Measurements from ENCODE around the gene IZUMO3.
"Not testable (repeated sequence)": the region's sequence is repeated elsewhere in the genome, so short reads cannot be mapped to it uniquely, and the experiment has no call there.

The IZUMO3 gene, protein sequence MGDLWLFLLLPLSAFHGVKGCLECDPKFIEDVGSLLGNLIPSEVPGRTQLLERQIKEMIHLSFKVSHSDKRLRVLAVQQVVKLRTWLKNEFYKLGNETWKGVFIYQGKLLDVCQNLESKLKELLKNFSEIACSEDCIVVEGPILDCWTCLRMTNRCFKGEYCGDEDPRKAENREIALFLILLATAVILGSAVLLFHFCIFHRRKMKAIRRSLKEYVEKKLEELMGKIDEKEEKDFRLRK

DNA sequence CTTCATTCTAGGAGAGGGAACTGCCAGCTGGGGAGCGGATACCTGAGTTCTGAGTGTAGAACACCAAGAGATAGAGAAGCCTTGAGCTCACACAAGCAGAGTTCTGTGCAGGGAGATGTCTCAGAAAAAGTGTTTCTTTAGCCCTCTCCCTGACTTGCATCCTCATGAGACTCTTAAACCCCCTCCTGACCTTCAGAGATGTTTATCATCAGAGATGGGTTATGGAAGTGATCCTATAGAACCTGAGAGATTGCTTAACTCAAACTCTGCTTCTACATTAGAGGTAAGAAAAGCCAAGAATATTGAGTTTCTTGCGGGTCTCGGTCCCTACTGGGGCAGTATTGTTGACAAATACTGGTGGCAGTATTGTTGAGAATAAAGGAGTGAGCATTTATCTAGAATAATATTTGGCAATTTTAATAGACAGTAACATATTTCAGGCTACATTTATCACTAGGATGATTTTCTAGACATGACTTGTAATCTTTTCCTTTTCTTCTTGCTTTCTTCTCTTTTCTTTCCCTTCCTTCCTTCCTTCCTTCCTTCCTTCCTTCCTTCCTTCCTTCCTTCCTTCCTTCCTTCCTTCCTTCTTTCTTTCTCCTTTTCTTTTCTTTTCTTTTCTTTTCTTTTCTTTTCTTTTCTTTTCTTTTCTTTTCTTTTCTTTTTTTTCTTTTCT is at the start of gene IZUMO3:
Gene IZUMO3 (minus strand): TSS at position 51 of the 676 bp plus-strand sequence. CDS start 248 bp downstream, outside the sequence.
- no peaks in the 10 kb centered on the region for H3K4me1 ChIP-seq (ENCODE audit: control insufficient read depth, insufficient read depth, low read length)
- H3K9ac ChIP-seq (ENCODE audit: low read depth, low read length), result no peak within 1 kb of the TSS
- no peaks in the 10 kb centered on the region for H3K9me3 ChIP-seq (ENCODE audit: control insufficient read depth, insufficient read depth, low read length)
- no peaks in the 10 kb centered on the region for H3K36me3 ChIP-seq (ENCODE audit: control insufficient read depth, insufficient read depth, low read length)
- H3K27ac ChIP-seq (ENCODE audit: low read depth, low read length), result no peak within 1 kb of the TSS
- no peak within 1 kb of the TSS for H3K4me3 ChIP-seq (ENCODE audit: low read depth, low read length)
- H3K27me3 ChIP-seq (ENCODE audit: control insufficient read depth, insufficient read depth, low read length), result no peaks in the 10 kb centered on the region

DNA sequence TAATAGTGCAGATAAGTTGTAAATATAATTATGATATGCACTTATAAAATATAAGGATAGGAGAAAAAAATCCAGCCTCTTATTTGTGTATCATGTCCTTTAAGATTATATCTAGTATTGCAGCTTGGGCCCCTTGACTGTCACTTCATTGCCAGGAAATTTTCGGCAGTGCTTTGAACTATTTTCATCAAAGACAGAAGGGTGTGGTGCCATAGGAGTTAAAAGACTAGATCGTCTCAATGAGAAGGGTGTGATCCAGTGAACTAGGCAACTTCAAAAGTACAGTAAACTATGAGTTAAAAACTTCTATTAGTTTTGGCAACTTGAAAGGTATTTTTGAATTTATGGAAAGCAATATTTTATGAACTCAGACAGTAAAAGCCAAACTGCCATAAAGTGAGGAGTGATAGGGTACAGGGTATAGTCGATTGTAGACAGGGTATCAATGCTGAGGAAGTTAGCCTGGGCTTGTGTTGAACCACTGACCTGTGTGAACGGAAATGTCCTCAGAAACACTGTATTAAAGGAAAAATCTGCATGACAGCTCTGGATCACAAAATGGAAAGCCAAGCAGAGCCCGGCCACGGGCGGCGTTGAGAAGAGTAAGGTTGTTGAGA is 48.6 kb upstream of the IZUMO3 start:
- H3K9me3 ChIP-seq (ENCODE audit: control insufficient read depth, insufficient read depth, low read length), result no peaks in the 10 kb centered on the region
- no peaks in the 10 kb centered on the region for H3K27me3 ChIP-seq (ENCODE audit: control insufficient read depth, insufficient read depth, low read length)
- H3K27ac ChIP-seq (ENCODE audit: low read depth, low read length), result no peak overlapping the region
- no peak overlapping the region for H3K4me3 ChIP-seq (ENCODE audit: low read depth, low read length)
- no peak overlapping the region for H3K9ac ChIP-seq (ENCODE audit: low read depth, low read length)
- H3K4me1 ChIP-seq (ENCODE audit: control insufficient read depth, insufficient read depth, low read length), result peaks cover 60% of the 10 kb centered on the region
- no peaks in the 10 kb centered on the region for H3K36me3 ChIP-seq (ENCODE audit: control insufficient read depth, insufficient read depth, low read length)

DNA sequence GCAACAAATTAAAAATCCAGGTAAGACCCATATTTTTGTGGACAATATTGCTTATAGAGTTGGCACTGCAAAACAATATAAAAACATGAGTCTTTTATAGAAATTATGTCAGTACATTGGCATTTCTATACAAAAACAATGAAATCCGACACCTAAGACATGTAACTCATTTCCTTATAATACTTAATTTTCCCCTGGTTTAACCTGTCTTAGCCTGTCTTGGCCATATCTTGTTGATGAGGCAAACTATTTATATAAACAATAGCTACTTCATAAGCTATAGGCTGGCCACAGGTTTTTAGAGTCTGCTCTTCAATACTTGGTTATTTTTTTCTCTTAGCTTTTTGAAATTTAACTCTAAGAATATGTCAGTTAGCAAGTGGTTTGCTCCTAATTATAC is 44.7 kb upstream of the IZUMO3 start:
- Histone ChIP-seq H3K27me3 (ENCODE audit: control insufficient read depth, insufficient read depth, low read length) (no peaks in the 10 kb centered on the region), H3K27ac (ENCODE audit: low read depth, low read length) (no peak overlapping the region), H3K9me3 (ENCODE audit: control insufficient read depth, insufficient read depth, low read length) (peaks cover 5% of the 10 kb centered on the region; the same call in 1 of the 2 replicates), H3K9ac (ENCODE audit: low read depth, low read length) (no peak overlapping the region), H3K36me3 (ENCODE audit: control insufficient read depth, insufficient read depth, low read length) (no peaks in the 10 kb centered on the region), H3K4me1 (ENCODE audit: control insufficient read depth, insufficient read depth, low read length) (peaks cover 27% of the 10 kb centered on the region), H3K4me3 (ENCODE audit: low read depth, low read length) (no peak overlapping the region)

DNA sequence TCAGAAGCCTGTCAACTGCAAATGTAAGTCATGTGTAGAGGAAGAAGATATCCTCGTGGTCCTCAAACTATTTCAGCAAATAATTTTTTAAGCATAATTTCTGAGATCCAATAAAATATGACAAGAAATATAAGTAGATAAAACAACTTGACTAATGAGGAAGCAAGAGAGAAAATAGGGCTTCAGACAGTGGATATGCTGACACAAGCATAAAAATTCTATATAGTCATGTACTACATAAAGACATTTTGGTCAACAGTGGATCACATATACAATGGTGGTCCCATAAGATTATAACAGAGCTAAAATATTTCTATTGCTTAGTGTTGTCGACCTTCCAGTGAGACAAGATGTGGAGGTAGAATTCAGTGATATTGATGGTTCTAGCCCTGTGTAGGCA is 42.2 kb upstream of the IZUMO3 start:
- Histone ChIP-seq H3K4me1 (ENCODE audit: control insufficient read depth, insufficient read depth, low read length) (peaks cover 27% of the 10 kb centered on the region), H3K27ac (ENCODE audit: low read depth, low read length) (no peak overlapping the region), H3K9me3 (ENCODE audit: control insufficient read depth, insufficient read depth, low read length) (peaks cover 5% of the 10 kb centered on the region; the same call in 1 of the 2 replicates), H3K27me3 (ENCODE audit: control insufficient read depth, insufficient read depth, low read length) (no peaks in the 10 kb centered on the region), H3K36me3 (ENCODE audit: control insufficient read depth, insufficient read depth, low read length) (no peaks in the 10 kb centered on the region), H3K9ac (ENCODE audit: low read depth, low read length) (no peak overlapping the region), H3K4me3 (ENCODE audit: low read depth, low read length) (no peak overlapping the region)

DNA sequence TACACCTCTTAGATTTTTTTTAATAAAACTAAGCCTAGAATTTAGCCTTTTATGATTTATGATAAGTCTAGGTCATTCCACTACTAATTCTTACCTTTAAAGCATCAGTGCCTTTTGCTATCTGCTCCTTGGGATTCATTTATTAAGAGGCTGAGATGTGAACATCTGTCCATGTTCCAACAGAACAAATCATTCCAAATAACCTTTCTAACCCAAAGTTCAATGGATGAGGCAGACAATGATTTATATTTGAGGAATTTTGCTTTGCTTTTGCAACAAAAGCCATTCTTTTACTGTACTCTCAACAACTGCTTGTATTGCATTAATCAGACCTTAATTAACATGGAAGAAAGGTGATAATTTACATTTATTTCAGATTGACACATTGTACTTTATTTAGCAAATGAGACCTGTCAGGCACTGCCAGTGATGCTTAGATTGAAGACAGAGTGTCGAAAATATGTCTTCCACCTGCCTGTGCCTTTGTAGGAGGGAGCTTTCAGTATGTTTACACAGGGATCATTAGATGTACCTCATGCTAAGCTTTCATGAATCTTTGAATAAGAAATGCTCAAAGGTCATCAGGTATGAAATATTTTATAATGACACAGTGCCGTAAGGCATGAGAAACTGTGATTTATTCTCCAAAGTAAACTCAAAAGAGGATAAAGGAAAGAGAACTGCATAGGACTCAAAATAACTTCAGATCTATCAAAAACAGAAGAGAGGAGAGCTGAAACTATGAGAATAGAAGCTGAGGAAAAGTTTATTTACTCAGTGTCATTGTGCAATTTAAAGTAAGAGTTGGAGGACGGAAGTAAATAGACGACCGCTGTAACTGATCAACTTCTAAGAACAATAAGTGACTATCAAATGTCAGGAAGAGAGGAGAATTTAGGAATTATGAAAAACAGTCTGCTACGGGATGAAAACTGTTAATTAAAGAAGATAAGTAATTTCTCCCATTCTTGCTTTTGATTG is 36.7 kb upstream of the IZUMO3 start:
- Histone ChIP-seq H3K9ac (ENCODE audit: low read depth, low read length) (no peak overlapping the region), H3K4me1 (ENCODE audit: control insufficient read depth, insufficient read depth, low read length) (0 out of 2 replicates have a peak, but pooled peaks cover 4% of the 10 kb centered on the region), H3K36me3 (ENCODE audit: control insufficient read depth, insufficient read depth, low read length) (no peaks in the 10 kb centered on the region), H3K4me3 (ENCODE audit: low read depth, low read length) (no peak overlapping the region), H3K27ac (ENCODE audit: low read depth, low read length) (no peak overlapping the region), H3K9me3 (ENCODE audit: control insufficient read depth, insufficient read depth, low read length) (peaks cover 5% of the 10 kb centered on the region; the same call in 1 of the 2 replicates), H3K27me3 (ENCODE audit: control insufficient read depth, insufficient read depth, low read length) (no peaks in the 10 kb centered on the region)

DNA sequence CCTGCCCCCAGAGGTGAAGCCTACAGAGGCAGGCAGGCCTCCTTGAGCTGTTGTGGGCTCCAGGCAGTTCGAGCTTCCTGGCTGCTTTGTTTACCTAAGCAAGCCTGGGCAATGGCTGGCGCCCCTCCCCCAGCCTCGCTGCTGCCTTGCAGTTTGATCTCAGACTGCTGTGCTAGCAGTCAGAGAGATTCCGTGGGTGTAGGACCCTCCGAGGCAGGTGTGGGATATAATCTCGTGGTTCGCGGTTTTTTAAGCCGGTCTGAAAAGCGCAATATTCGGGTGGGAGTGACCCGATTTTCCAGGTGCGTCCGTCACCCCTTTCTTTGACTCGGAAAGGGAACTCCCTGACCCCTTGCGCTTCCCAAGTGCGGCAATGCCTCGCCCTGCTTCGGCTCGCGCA is 34.3 kb upstream of the IZUMO3 start:
- not testable (repeated sequence) for H3K9ac ChIP-seq (ENCODE audit: low read depth, low read length); H3K4me1 ChIP-seq (ENCODE audit: control insufficient read depth, insufficient read depth, low read length); H3K27ac ChIP-seq (ENCODE audit: low read depth, low read length); H3K36me3 ChIP-seq (ENCODE audit: control insufficient read depth, insufficient read depth, low read length); H3K27me3 ChIP-seq (ENCODE audit: control insufficient read depth, insufficient read depth, low read length); H3K9me3 ChIP-seq (ENCODE audit: control insufficient read depth, insufficient read depth, low read length)
- H3K4me3 ChIP-seq (ENCODE audit: low read depth, low read length), result peak overlapping the region; percentile 51

DNA sequence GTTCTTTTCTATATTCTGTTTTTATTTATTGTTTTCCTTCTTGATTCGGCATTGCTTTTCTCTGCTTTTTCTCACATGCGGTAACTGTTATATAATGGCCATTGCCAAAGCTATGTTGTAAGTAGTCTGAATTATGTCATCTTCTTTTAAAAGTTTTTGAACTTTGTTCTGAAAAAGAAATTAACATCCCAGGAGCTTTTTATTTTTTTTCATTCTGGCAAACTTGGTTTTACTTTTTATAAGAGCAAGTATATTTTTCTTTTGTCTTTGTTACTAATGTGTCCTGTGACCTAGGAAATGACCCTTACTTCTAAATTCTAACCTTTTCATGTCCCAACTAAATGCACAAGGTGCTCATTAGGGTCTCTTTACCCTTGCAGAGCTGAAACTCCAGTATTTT is 26.7 kb upstream of the IZUMO3 start:
- no peaks in the 10 kb centered on the region for H3K9me3 ChIP-seq (ENCODE audit: control insufficient read depth, insufficient read depth, low read length)
- no peaks in the 10 kb centered on the region for H3K36me3 ChIP-seq (ENCODE audit: control insufficient read depth, insufficient read depth, low read length)
- H3K4me1 ChIP-seq (ENCODE audit: control insufficient read depth, insufficient read depth, low read length), result no peaks in the 10 kb centered on the region
- H3K9ac ChIP-seq (ENCODE audit: low read depth, low read length), result no peak overlapping the region
- no peaks in the 10 kb centered on the region for H3K27me3 ChIP-seq (ENCODE audit: control insufficient read depth, insufficient read depth, low read length)
- no peak overlapping the region for H3K27ac ChIP-seq (ENCODE audit: low read depth, low read length)
- no peak overlapping the region for H3K4me3 ChIP-seq (ENCODE audit: low read depth, low read length)

DNA sequence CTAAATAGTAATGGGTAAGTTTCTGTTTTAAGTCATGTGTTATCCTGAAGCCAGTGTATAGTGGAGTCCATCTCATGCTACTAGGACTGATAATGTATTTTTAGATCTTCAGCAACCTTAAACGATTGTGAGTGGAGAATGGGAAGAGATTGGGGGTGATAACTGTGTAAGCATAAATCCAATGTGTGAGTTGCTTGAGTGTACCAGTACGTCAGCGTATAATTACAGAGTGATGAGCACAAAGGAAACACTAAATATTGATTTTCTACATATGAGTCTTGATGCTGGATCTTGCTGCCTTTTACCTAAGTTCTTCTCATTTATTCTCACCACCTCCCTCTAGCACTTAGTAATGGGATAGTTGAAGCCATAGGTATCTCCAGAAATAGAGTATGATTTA is 16.3 kb upstream of the IZUMO3 start:
- Histone ChIP-seq H3K27me3 (ENCODE audit: control insufficient read depth, insufficient read depth, low read length) (no peaks in the 10 kb centered on the region), H3K4me3 (ENCODE audit: low read depth, low read length) (no peak overlapping the region), H3K4me1 (ENCODE audit: control insufficient read depth, insufficient read depth, low read length) (no peaks in the 10 kb centered on the region), H3K36me3 (ENCODE audit: control insufficient read depth, insufficient read depth, low read length) (no peaks in the 10 kb centered on the region), H3K27ac (ENCODE audit: low read depth, low read length) (no peak overlapping the region), H3K9ac (ENCODE audit: low read depth, low read length) (no peak overlapping the region), H3K9me3 (ENCODE audit: control insufficient read depth, insufficient read depth, low read length) (no peaks in the 10 kb centered on the region)

DNA sequence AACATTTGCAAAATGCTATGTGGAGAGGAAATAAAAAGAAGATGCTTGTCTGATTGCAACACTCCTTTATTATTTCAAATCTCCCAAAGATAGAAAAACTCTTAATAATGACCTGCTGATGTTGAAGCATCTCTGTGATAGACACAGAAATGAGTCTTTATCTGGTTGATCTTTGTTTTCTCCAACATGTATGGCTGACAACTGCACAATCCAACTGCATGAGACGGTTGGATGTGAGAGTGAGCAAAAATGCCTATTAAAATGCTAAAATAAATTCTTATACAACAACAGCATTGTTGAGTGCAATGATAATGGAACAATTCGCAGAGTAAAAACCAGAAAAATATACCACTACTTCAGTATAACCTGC is 7.5 kb upstream of the IZUMO3 start:
- no peaks in the 10 kb centered on the region for H3K36me3 ChIP-seq (ENCODE audit: control insufficient read depth, insufficient read depth, low read length)
- H3K9ac ChIP-seq (ENCODE audit: low read depth, low read length), result no peak overlapping the region
- H3K9me3 ChIP-seq (ENCODE audit: control insufficient read depth, insufficient read depth, low read length), result no peaks in the 10 kb centered on the region
- no peak overlapping the region for H3K4me3 ChIP-seq (ENCODE audit: low read depth, low read length)
- no peaks in the 10 kb centered on the region for H3K4me1 ChIP-seq (ENCODE audit: control insufficient read depth, insufficient read depth, low read length)
- no peaks in the 10 kb centered on the region for H3K27me3 ChIP-seq (ENCODE audit: control insufficient read depth, insufficient read depth, low read length)
- no peak overlapping the region for H3K27ac ChIP-seq (ENCODE audit: low read depth, low read length)

DNA sequence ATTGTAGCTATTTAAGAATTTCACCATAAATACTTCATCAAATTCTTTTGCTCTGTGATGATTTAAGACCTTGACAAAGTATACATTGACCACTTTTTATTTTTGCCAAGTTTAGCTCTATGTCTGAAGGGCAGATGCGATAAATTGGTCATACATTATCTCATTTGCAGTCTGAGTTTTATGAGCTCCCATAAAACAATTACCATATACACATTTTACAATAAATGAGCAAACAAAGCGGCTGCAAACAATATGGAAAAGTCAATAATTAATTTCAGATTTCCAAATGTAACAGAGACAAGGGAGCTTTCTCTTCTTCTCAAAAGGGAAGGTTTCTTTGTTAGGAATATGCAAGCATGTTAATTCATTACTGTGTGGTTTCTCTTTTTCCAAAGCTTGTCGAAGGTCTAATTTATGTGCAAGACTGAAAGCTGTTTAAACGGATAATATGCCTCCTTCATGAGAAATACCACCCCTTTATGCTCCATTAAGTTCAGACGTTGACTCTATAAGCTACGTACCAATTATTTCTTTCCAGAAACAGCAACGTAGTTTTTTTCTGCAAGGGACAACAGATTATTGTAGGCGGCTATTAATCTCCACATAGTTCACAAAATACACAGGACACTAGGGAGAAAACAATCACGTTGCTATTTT is 7.0 kb upstream of the IZUMO3 start:
- H3K9me3 ChIP-seq (ENCODE audit: control insufficient read depth, insufficient read depth, low read length), result no peaks in the 10 kb centered on the region
- H3K4me3 ChIP-seq (ENCODE audit: low read depth, low read length), result no peak overlapping the region
- H3K4me1 ChIP-seq (ENCODE audit: control insufficient read depth, insufficient read depth, low read length), result no peaks in the 10 kb centered on the region
- H3K9ac ChIP-seq (ENCODE audit: low read depth, low read length), result no peak overlapping the region
- H3K27me3 ChIP-seq (ENCODE audit: control insufficient read depth, insufficient read depth, low read length), result no peaks in the 10 kb centered on the region
- H3K36me3 ChIP-seq (ENCODE audit: control insufficient read depth, insufficient read depth, low read length), result no peaks in the 10 kb centered on the region
- H3K27ac ChIP-seq (ENCODE audit: low read depth, low read length), result no peak overlapping the region
